HG02938 (cell line): ENCODE results near the gene NT5DC4.

Experiments
- ATAC-seq: cut with Tn5 transposase; IDR thresholded peaks from one replicate; pipeline ENCODE4 v1.9.1; 2021; ENCODE audit warnings: mild to moderate bottlenecking, moderate library complexity; ENCODE audit not compliant: unreplicated experiment

The NT5DC4 gene

DNA sequence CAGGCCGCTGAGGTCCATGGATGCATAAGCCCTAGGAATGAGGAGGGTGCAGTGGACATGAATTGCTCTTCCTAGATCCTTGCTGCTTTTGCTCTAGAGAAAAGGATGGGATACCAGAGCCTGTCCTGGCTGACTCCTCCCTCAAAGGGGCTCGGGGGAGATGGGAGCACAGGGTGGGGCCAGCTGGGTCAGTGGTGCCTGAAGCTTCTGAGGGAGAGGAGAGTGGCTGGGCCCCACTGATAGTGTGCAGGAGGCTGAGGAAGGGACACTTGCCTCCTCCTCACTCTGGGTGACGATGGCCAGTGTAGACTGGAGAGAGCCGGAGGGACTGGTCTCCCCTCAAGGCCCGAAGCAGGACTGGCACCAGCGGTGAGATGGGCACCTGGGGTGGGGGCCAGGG lies at the start of gene NT5DC4:
NT5DC4 (plus strand) TSS at position 236 of the 400 bp plus-strand sequence; CDS start at position 296, 60 bp downstream.
- ATAC-seq = no peak

DNA sequence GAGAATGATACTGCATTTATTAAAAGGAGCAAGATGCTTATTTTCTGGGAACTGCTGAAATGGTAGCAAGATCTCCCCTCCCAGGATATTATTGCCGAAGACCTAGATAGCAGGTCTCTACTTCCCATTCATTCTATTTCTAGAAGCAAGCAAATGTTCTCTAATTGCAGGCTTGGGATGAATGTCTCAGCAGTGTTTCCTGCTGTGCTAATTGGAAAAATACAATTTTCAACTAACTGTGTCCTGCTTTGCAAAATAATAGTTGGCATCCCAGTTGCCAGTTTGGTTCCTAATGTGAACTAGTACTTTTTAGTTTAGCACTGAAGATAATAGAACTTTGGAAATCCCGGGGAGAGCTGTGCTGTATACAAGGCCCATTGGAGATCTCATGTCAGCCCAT lies 49.0 kb upstream of the NT5DC4 start:
- ATAC-seq = no peak

DNA sequence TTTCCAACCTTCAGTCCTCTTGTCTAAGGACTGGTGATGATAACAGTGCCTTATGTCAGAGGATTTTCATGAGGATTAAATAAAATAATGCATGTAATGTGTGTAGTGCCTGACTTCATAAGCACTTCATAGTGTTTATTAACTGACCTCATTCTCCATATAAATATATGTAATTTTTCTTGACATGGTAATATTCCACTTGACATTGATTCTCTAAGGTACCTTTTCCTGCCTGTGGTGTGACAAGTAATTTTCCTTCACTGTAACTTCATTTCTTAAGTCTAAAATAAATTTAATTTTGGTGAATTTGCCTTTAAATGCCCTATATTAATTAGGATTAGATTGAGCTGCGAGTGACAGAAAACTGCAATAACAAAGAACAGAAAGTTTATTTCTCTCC lies 47.8 kb upstream of the NT5DC4 start:
- no peak for ATAC-seq

DNA sequence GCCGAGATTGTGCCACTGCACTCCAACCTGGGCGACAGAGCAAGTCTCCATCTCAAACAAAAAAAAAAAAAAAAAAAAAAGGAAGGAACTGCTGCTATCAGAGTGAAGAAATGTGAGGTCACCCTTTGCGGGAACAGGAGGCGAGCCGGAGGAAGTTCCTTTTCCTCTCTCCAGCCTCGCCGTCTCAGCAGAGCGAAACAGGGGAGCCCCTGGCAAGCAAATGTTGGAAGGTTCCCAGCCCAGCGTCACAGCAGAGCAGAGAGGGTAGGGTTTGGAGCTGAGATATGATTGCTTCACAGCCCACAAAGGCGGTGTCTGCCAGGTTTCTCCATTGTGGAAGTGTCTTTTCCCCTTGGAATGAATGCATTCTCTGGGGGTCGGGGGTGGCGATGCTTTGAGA lies 46.6 kb upstream of the NT5DC4 start:
- ATAC-seq = no peak

- ATAC-seq = no peak
Observed at GRCh38 chr2:112679484-112679883, 41.3 kb upstream of the NT5DC4 start.

- no peak for ATAC-seq
Observed at GRCh38 chr2:112680666-112681101, 40.1 kb upstream of the NT5DC4 start.

DNA sequence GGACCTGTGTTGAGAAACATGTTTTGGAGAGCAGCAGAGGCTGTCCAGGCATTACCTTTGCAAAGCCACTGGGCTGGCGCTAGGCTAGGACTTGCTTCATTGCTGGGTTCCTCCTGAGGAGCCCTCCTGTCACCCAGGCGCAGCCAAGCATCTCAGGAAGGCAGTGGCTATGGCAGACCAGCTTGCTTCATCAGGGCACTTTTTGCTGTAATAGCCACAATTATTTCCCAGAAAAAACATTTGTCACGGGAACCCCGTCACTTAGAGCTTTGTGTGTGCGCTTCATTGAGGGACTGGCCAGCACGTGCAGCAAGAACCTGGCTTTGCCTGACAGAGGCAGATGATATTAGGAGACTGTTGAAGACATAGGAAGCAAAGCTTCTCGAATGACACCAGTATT lies 38.7 kb upstream of the NT5DC4 start:
- ATAC-seq = no peak

GRCh38 chr2:112683550-112684414 lies 37.0 kb upstream of the NT5DC4 start:
- ATAC-seq = no peak

DNA sequence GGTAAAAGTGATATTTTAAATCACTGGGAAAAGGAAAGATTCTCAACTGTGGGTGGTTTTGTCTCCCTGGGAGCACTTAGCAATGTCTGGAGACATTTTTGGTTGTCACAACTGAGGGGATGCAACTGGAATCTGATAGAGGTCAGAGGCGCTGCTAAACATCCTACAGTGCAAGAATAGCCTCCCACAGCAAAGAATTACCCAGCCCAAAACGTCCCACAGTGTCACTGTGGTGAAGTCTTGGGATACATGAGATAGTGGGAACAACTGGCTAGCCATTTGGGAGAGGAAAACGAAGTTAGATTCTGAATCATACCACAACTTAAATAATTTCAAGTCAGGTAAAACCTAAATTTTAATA lies 36.4 kb upstream of the NT5DC4 start:
- no peak for ATAC-seq

- no peak for ATAC-seq
Observed at GRCh38 chr2:112685271-112685884, 35.4 kb upstream of the NT5DC4 start.

DNA sequence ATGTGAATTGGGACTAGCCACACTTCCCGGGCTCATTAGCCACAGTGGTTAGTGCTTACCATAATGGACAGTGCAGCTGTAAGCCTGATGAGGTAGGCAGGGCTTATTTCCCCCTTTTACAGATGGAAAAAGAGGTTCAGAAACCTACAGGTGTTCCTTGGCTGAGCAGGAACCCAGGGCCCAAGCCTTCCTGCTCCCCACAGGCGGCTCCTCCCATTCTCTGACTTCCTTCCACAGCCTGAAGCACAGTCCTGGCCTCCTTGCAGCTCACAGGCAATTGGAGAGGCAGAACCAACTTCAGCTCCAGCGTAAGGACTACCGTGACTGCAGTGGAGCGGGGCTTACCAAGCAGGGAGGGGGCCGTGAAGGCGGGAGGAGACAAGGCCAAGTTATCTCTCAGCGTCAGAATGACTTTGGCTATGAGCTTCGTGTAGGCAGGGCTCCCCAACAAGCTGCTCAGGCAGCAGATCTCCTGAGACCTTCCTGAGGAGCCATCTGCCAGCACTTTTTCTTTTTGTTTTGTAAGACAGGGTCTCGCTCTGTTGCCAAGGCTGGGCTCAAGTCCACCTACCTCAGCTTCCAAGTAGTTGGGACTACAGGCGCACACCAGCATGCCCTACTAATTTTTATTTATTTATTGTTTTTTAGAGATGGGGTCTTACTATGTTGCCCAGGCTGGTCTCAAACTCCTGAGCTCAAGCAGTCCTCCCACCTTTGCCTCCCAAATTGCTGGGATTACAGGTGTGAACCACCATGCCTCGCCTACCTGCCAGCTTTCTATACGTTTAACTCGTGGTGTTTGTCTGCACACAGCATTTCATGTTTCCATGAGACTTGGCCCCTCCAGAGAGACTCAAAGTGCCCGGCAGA lies 34.2 kb upstream of the NT5DC4 start:
- ATAC-seq = no peak

GRCh38 chr2:112687522-112687921 lies 33.3 kb upstream of the NT5DC4 start:
- ATAC-seq = no peak

DNA sequence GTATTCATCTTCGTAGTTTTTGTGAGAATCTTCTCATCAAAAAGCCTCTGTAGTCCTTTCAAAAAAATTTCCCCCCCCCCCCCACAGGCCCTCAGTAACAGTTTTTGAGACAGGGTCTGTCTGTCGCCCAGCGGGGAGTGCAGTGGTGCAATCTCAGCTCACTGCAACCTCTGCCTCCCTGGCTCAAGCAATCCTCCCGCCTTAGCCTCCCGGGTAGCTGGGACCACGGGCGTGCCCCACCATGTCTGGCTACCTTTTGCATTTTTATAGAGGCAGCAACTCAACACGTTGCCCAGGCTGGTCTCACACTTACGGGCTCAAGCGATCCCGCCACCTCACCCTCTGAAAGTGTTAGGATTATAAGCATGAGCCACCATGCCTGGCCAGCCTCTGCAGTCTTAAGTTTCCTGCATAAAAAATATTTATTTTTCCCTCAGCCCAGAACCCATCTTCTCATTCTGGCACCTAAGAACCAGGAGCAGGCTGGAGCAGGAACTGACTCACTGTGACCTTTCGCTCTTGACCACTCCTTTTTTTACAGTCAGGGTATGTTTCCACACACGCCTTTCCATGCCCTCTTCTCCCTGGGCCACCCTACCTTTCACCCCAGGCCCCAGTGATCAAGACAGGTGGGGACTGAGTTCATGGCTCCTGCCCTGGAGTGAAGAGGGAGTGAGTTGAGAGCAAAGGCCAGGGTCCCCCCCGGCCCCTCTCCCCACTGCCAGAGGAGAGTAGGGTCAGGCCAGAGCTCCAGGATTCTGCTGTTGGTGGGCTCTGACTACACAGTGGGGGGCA lies 32.5 kb upstream of the NT5DC4 start:
- ATAC-seq = no peak

DNA sequence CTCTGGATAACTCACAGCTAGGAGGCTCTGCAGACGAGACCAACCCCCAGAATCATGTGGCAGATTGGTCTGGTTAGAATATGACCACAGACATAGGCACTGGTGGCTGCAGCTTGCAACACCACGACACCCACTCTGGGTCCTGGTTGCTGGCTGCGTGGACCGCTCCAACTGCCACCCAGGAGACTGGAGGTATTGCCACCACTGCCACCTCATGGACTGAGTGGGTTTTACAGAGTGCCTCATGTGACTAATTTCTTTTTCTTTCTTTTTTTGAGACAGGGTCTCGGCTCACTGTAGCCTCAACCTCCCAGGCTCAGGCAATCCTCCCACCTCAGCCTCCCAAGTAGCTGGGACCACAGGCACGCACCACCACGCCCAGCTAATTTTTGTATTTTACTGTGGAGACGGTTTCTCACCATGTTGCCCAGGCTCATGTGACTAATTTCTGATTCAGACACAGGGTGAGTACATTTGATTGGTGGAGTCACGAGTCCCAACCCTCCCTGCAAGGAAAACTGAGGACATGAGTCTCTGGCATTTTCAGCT lies 29.9 kb upstream of the NT5DC4 start:
- ATAC-seq = no peak

DNA sequence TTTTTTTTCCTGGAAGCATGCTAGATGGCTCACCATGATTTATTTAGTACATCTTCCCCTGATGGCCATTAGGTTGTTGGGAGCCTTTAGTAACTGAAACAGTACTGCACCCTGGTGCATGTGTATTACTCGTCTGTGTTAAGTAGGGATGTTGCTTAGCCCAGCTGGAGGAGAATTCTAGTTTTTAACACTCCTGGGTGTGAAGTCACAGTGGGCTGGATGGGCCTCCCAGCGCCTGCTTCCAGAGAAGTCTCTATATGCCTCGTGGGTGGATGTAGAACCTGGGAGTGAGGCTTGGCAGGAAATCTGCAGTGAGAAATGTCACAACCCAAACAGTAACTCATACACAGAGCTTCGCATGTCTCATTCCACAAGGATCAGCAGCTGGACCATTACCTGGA lies 28.9 kb upstream of the NT5DC4 start:
- ATAC-seq = no peak

DNA sequence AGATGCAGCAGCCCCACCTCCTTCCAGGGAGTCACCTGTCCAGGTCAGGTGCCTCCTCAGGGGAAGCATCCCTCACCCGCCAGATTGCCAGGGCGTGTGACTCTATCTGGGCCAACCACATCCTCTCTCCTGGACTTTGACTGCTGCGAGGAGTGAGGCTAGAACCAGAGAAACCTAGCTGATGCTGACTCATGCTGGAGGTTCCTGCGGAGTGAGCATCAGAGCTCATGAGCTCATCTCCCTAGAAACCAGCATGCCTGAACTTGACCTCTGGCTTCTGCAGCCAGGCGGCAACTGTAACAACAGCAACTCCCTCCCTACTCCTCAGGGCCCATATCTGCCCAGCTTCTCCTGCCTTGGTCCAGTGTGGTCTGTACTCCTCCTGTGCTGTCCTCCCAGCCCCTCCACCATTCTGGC lies 28.3 kb upstream of the NT5DC4 start:
- peak; percentile 87 for ATAC-seq

- no peak for ATAC-seq
Observed at GRCh38 chr2:112692918-112693317, 27.9 kb upstream of the NT5DC4 start.

GRCh38 chr2:112693596-112693995 lies 27.2 kb upstream of the NT5DC4 start:
- no peak for ATAC-seq

DNA sequence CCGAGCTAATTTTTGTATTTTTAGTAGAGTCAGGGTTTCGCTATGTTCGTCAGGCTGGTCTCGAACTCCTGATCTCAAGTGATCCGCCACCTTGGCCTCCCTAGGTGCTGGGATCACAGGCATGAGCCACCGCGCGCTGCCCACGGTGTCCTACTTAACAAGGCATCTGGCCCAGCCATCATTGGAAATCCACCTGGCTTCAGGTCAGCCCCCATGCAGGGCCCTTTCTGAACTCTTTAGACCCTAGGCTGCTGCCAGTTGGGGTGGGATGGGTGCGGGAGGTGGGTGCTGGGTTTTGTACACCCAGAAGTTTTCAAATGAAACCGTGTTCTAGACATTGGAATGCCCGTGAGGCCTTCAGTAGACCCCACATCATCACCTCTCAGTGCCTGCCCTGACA lies 26.6 kb upstream of the NT5DC4 start:
- ATAC-seq = no peak

GRCh38 chr2:112698834-112699515 lies 21.8 kb upstream of the NT5DC4 start:
- no peak for ATAC-seq
